ENCODE data around the gene PHF24.

DNA sequence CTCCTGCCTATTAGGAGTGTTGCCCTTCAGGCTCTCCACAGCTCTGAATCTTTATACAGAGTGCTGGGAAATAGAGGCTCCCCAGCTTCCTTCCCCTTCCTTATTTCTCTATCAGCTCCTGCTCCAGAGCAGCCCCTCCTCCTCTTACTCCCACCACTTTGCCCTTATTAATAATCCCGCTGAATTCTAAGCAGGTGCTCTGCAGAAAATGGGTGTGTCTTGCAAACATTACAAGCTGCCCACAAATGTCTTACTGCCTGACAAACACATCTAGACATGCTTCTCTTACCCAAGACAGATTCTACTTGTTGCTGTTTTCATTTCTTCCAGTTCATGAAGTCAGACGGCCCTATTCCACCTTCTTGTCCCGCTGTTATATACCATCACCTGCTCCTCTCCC, 6.4 kb downstream of the PHF24 start:
- TF ChIP-seq FOXM1 (IDR thresholded peaks at IDR 0.05; ENCODE audit: borderline replicate concordance) (no peak), FOXK2 (IDR thresholded peaks at IDR 0.05) (no peak), ARNT (IDR thresholded peaks at IDR 0.05) (no peak), BHLHE40 (IDR thresholded peaks at IDR 0.05; ENCODE audit: borderline replicate concordance) (no peak), ELF4 (IDR thresholded peaks at IDR 0.05) (no peak), SP1 (IDR thresholded peaks at IDR 0.05) (no peak)
- TF ChIP-seq, protein P1, sequence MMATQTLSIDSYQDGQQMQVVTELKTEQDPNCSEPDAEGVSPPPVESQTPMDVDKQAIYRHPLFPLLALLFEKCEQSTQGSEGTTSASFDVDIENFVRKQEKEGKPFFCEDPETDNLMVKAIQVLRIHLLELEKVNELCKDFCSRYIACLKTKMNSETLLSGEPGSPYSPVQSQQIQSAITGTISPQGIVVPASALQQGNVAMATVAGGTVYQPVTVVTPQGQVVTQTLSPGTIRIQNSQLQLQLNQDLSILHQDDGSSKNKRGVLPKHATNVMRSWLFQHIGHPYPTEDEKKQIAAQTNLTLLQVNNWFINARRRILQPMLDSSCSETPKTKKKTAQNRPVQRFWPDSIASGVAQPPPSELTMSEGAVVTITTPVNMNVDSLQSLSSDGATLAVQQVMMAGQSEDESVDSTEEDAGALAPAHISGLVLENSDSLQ (IDR thresholded peaks at IDR 0.05), result no peak
